A673 (cell line): ENCODE results near the gene LOC101059915.

Experiments used
- BruUV-seq: library from RNA; stranded (reverse); fragments of 400-500 nt; replicated peaks from 2 replicates; lab custom pipeline; 2021; lab: Mats Ljungman, UMichigan
- CTCF ChIA-PET: fragments of 300-600 bp; sonication (Branson Sonifier 250); formaldehyde crosslinking; loops from one replicate; lab custom pipeline; 2022; ENCODE audit warnings: antibody characterized with exemption; lab: Charles Lee
- POLR2A ChIA-PET: fragments of 300-600 bp; sonication (Branson Sonifier 250); formaldehyde crosslinking; loops from one replicate; lab custom pipeline; 2022; ENCODE audit warnings: antibody characterized with exemption; ENCODE audit not compliant: low non-redundant PET; lab: Charles Lee
- DNase-seq: peaks from one replicate; pipeline ENCODE4 v3.0.0-alpha.2; 2015; ENCODE audit warnings: low spot score
- H3K27ac ChIP-seq: fragments of 200-600 bp; sonication (generic); 2 replicates; pipeline ENCODE4 v1.5.1; 2016; ENCODE audit warnings: mixed run types, low read depth, mild to moderate bottlenecking, mixed read lengths, antibody characterized with exemption, low read length; ENCODE audit not compliant: poor library complexity, severe bottlenecking
- H3K27me3 ChIP-seq: fragments of 200-600 bp; sonication (generic); replicated peaks from 2 replicates; pipeline ENCODE4 v1.6.1; 2017; ENCODE audit warnings: mixed run types, low read depth, mild to moderate bottlenecking, mixed read lengths, antibody characterized with exemption, low read length; ENCODE audit not compliant: insufficient read depth, poor library complexity
- H3K36me3 ChIP-seq: fragments of 200-600 bp; sonication (generic); 2 replicates; pipeline ENCODE4 v1.6.1; 2016; ENCODE audit warnings: mixed run types, mild to moderate bottlenecking, mixed read lengths, antibody characterized with exemption, low read length; ENCODE audit not compliant: insufficient read depth, poor library complexity, severe bottlenecking
- H3K4me1 ChIP-seq: fragments of 200-600 bp; sonication (generic); 2 replicates; pipeline ENCODE4 v1.6.1; 2017; ENCODE audit warnings: mixed run types, mild to moderate bottlenecking, mixed read lengths, antibody characterized with exemption, low read length; ENCODE audit not compliant: insufficient read depth, poor library complexity, severe bottlenecking
- H3K4me3 ChIP-seq: fragments of 200-600 bp; sonication (generic); 2 replicates; pipeline ENCODE4 v1.5.1; 2016; ENCODE audit warnings: low read depth, mixed run types, mild to moderate bottlenecking, mixed read lengths, low read length; ENCODE audit not compliant: poor library complexity, severe bottlenecking
- H3K9me3 ChIP-seq: fragments of 200-600 bp; sonication (generic); 2 replicates; pipeline ENCODE4 v1.6.1; 2016; ENCODE audit warnings: mixed run types, low read depth, mild to moderate bottlenecking, mixed read lengths, antibody characterized with exemption, low read length; ENCODE audit not compliant: poor library complexity, severe bottlenecking
- CTCF ChIP-seq: fragments of 300-800, 200-600 bp; sonication (generic); conservative IDR thresholded peaks from 2 replicates; pipeline ENCODE4 v1.5.1; 2017; ENCODE audit warnings: low read depth, mild to moderate bottlenecking, antibody characterized with exemption, low read length, moderate library complexity, mixed read lengths
- EZH2 ChIP-seq: fragments of 200-600 bp; sonication (generic); IDR thresholded peaks from 2 replicates; pipeline ENCODE4 v1.6.1; 2017; ENCODE audit warnings: borderline replicate concordance, low read depth, mild to moderate bottlenecking, mixed read lengths, antibody characterized with exemption, low read length; ENCODE audit not compliant: poor library complexity, severe bottlenecking
- intact Hi-C: fragments of 100-400 bp; cut with micrococcal nuclease; formaldehyde crosslinking; loops from one replicate; pipeline ENCODE4 v1.10.0; 2022; ENCODE audit not compliant: unreplicated experiment

LOC101059915 gene

GRCh38 chrX:71667328-71668247 lies at the start of gene LOC101059915:
TSS of gene LOC101059915 (plus strand) at chrX:71667546.
- BruUV-seq: no TSS peak
- POLR2A ChIA-PET: no interaction called here
- no peaks in the 10 kb centered on the region for H3K36me3 ChIP-seq
- CTCF ChIA-PET: no interaction called here
- intact Hi-C loops: no loop called here
- no peaks in the 10 kb centered on the region for H3K4me1 ChIP-seq
- no peaks in the 10 kb centered on the region for H3K9me3 ChIP-seq
- TF ChIP-seq CTCF (no peak), EZH2 (no peak)
- DNase-seq: no peak
- no peak within 1 kb of the TSS for H3K27ac ChIP-seq
- no peak within 1 kb of the TSS for H3K4me3 ChIP-seq
- H3K27me3 ChIP-seq: no peaks in the 10 kb centered on the region

DNA sequence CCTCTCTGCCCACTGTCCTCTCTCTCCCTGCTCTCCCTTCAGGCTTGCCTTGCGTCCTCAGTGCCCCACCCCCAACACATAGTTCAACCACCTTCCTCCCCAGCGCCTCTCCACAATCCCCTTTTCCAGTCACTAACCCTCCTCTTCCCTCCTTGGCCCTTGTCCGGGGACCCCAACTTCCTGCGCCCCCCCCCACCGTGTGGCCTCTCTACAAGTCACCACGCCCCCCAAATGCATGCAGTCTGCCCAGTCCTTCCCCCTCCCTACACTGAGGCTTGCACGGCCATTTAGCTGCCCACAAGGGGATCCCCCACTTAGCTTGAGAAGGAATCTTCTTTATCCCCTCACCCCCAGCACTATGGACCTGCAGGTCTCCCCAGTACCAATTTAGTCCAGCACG lies 49.6 kb upstream of the LOC101059915 start:
- Histone ChIP-seq H3K27ac (no peak overlapping the region), H3K36me3 (no peaks in the 10 kb centered on the region), H3K4me3 (no peak overlapping the region), H3K9me3 (no peaks in the 10 kb centered on the region), H3K27me3 (no peaks in the 10 kb centered on the region), H3K4me1 (no peaks in the 10 kb centered on the region)
- POLR2A ChIA-PET: no interaction called here
- intact Hi-C loops: no loop called here
- CTCF ChIA-PET: no interaction called here
- no TSS peak for BruUV-seq
- TF ChIP-seq EZH2 (no peak), CTCF (no peak)
- no peak for DNase-seq

GRCh38 chrX:71618303-71618721 lies 49.0 kb upstream of the LOC101059915 start, which contains the start of gene CXCR3:
TSS of gene CXCR3 (minus strand) at chrX:71618511. CDS start at chrX:71618449, 62 bp downstream.
- ChIA-PET CTCF (no interaction called here), POLR2A (no interaction called here)
- H3K4me3 ChIP-seq: no peak within 1 kb of the TSS
- no TSS peak for BruUV-seq
- no peak for DNase-seq
- intact Hi-C loops: no loop called here
- H3K36me3 ChIP-seq: no peaks in the 10 kb centered on the region
- no peaks in the 10 kb centered on the region for H3K9me3 ChIP-seq
- no peak within 1 kb of the TSS for H3K27ac ChIP-seq
- H3K27me3 ChIP-seq: no peaks in the 10 kb centered on the region
- no peak for TF ChIP-seq EZH2
- TF ChIP-seq CTCF: no peak
- no peaks in the 10 kb centered on the region for H3K4me1 ChIP-seq
